Measurements from ENCODE around the gene DHRS1.

DNA sequence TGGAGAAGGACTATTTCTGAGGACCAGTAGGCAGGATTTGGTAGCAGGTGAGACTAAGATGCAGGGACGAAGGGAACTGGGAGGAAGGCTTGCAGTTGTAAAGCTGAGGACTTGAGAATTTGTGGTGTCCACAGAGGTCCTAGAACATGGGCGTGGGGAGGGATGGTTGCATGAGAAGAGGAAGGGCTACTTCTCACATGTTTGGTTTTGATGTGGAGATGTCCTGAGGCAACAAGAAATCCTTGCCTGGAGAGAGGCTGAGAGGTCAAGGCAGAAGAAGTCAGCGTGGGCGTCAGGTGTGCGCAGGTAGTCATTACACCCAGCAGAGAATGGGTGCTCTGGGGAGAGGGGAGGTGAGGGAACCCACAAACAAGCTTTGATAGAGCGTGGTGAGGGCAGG lies 22.5 kb downstream of the DHRS1 start:
- TF ChIP-seq, protein P1, sequence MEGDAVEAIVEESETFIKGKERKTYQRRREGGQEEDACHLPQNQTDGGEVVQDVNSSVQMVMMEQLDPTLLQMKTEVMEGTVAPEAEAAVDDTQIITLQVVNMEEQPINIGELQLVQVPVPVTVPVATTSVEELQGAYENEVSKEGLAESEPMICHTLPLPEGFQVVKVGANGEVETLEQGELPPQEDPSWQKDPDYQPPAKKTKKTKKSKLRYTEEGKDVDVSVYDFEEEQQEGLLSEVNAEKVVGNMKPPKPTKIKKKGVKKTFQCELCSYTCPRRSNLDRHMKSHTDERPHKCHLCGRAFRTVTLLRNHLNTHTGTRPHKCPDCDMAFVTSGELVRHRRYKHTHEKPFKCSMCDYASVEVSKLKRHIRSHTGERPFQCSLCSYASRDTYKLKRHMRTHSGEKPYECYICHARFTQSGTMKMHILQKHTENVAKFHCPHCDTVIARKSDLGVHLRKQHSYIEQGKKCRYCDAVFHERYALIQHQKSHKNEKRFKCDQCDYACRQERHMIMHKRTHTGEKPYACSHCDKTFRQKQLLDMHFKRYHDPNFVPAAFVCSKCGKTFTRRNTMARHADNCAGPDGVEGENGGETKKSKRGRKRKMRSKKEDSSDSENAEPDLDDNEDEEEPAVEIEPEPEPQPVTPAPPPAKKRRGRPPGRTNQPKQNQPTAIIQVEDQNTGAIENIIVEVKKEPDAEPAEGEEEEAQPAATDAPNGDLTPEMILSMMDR (conservative IDR thresholded peaks at IDR 0.05), result no peak
- no peak for TF ChIP-seq EZH2 (IDR thresholded peaks at IDR 0.05; ENCODE audit: low read depth)

Data from PC-9 (cell line).